ENCODE measurements around the gene MKLN1.

The MKLN1 gene

GRCh38 chr7:131436384-131436783 is 108.7 kb downstream of the MKLN1 start:
- H3K36me3 ChIP-seq (ENCODE audit: control insufficient read depth in 2 of 2, insufficient read depth in 2 of 2, low read length in 2 of 2): peaks cover 0 to 11% of the 10 kb centered on the region in 2 donors
- no peaks in the 10 kb centered on the region for H3K27me3 ChIP-seq (ENCODE audit: control insufficient read depth in 1 of 2, insufficient read depth in 2 of 2, low read length in 2 of 2)
- no peak overlapping the region for H3K4me3 ChIP-seq (ENCODE audit: low read length in 2 of 2)
- H3K9ac ChIP-seq (ENCODE audit: low read length in 2 of 2): no peak overlapping the region
- no peaks in the 10 kb centered on the region for H3K4me1 ChIP-seq (ENCODE audit: control insufficient read depth, insufficient read depth, low read length)
- no peak overlapping the region for H3K27ac ChIP-seq (ENCODE audit: low read length)
- no peaks in the 10 kb centered on the region for H3K9me3 ChIP-seq (ENCODE audit: control insufficient read depth in 2 of 2, low read length in 2 of 2)

GRCh38 chr7:131438969-131439368 is 111.3 kb downstream of the MKLN1 start:
- Histone ChIP-seq H3K9ac (ENCODE audit: low read length in 2 of 2) (no peak overlapping the region), H3K4me3 (ENCODE audit: low read length in 2 of 2) (no peak overlapping the region), H3K4me1 (ENCODE audit: control insufficient read depth, insufficient read depth, low read length) (no peaks in the 10 kb centered on the region), H3K36me3 (ENCODE audit: control insufficient read depth in 2 of 2, insufficient read depth in 2 of 2, low read length in 2 of 2) (peaks cover 2 to 11% of the 10 kb centered on the region in 2 donors), H3K27ac (ENCODE audit: low read length) (no peak overlapping the region), H3K9me3 (ENCODE audit: control insufficient read depth in 2 of 2, low read length in 2 of 2) (no peaks in the 10 kb centered on the region), H3K27me3 (ENCODE audit: control insufficient read depth in 1 of 2, insufficient read depth in 2 of 2, low read length in 2 of 2) (no peaks in the 10 kb centered on the region)

- Histone ChIP-seq H3K4me1 (ENCODE audit: control insufficient read depth, insufficient read depth, low read length) (no peaks in the 10 kb centered on the region), H3K36me3 (ENCODE audit: control insufficient read depth in 2 of 2, insufficient read depth in 2 of 2, low read length in 2 of 2) (peaks cover 2% of the 10 kb centered on the region in 2 donors), H3K9ac (ENCODE audit: low read length in 2 of 2) (no peak overlapping the region), H3K4me3 (ENCODE audit: low read length in 2 of 2) (no peak overlapping the region), H3K27me3 (ENCODE audit: control insufficient read depth in 1 of 2, insufficient read depth in 2 of 2, low read length in 2 of 2) (no peaks in the 10 kb centered on the region), H3K9me3 (ENCODE audit: control insufficient read depth in 2 of 2, low read length in 2 of 2) (no peaks in the 10 kb centered on the region), H3K27ac (ENCODE audit: low read length) (no peak overlapping the region)
Observed at GRCh38 chr7:131443496-131443895, 115.8 kb downstream of the MKLN1 start.

- H3K27me3 ChIP-seq (ENCODE audit: control insufficient read depth in 1 of 2, insufficient read depth in 2 of 2, low read length in 2 of 2): no peaks in the 10 kb centered on the region
- H3K4me3 ChIP-seq (ENCODE audit: low read length in 2 of 2): no peak overlapping the region
- H3K27ac ChIP-seq (ENCODE audit: low read length): no peak overlapping the region
- no peaks in the 10 kb centered on the region for H3K4me1 ChIP-seq (ENCODE audit: control insufficient read depth, insufficient read depth, low read length)
- H3K9me3 ChIP-seq (ENCODE audit: control insufficient read depth in 2 of 2, low read length in 2 of 2): no peaks in the 10 kb centered on the region
- peaks cover 2 to 6% of the 10 kb centered on the region in 2 donors for H3K36me3 ChIP-seq (ENCODE audit: control insufficient read depth in 2 of 2, insufficient read depth in 2 of 2, low read length in 2 of 2)
- H3K9ac ChIP-seq (ENCODE audit: low read length in 2 of 2): no peak overlapping the region
Observed at GRCh38 chr7:131444683-131445082, 117.0 kb downstream of the MKLN1 start.

GRCh38 chr7:131449373-131449902 is 121.8 kb downstream of the MKLN1 start:
- Histone ChIP-seq H3K9ac (ENCODE audit: low read length in 2 of 2) (no peak overlapping the region), H3K27me3 (ENCODE audit: control insufficient read depth in 1 of 2, insufficient read depth in 2 of 2, low read length in 2 of 2) (no peaks in the 10 kb centered on the region), H3K36me3 (ENCODE audit: control insufficient read depth in 2 of 2, insufficient read depth in 2 of 2, low read length in 2 of 2) (peaks cover 0 to 3% of the 10 kb centered on the region in 2 donors), H3K4me1 (ENCODE audit: control insufficient read depth, insufficient read depth, low read length) (no peaks in the 10 kb centered on the region), H3K9me3 (ENCODE audit: control insufficient read depth in 2 of 2, low read length in 2 of 2) (no peaks in the 10 kb centered on the region), H3K27ac (ENCODE audit: low read length) (no peak overlapping the region), H3K4me3 (ENCODE audit: low read length in 2 of 2) (no peak overlapping the region)

GRCh38 chr7:131454498-131454897 is 126.8 kb downstream of the MKLN1 start:
- H3K4me1 ChIP-seq (ENCODE audit: control insufficient read depth, insufficient read depth, low read length): no peaks in the 10 kb centered on the region
- H3K27me3 ChIP-seq (ENCODE audit: control insufficient read depth in 1 of 2, insufficient read depth in 2 of 2, low read length in 2 of 2): no peaks in the 10 kb centered on the region
- H3K36me3 ChIP-seq (ENCODE audit: control insufficient read depth in 2 of 2, insufficient read depth in 2 of 2, low read length in 2 of 2): no peaks in the 10 kb centered on the region
- no peak overlapping the region for H3K4me3 ChIP-seq (ENCODE audit: low read length in 2 of 2)
- H3K9me3 ChIP-seq (ENCODE audit: control insufficient read depth in 2 of 2, low read length in 2 of 2): no peaks in the 10 kb centered on the region
- H3K9ac ChIP-seq (ENCODE audit: low read length in 2 of 2): no peak overlapping the region
- no peak overlapping the region for H3K27ac ChIP-seq (ENCODE audit: low read length)

- no peak overlapping the region for H3K9ac ChIP-seq (ENCODE audit: low read length in 2 of 2)
- H3K27ac ChIP-seq (ENCODE audit: low read length): no peak overlapping the region
Observed at GRCh38 chr7:131455001-131455400, 127.3 kb downstream of the MKLN1 start.

GRCh38 chr7:131455546-131455945 is 127.9 kb downstream of the MKLN1 start:
- Histone ChIP-seq H3K9ac (ENCODE audit: low read length in 2 of 2) (no peak overlapping the region), H3K27ac (ENCODE audit: low read length) (no peak overlapping the region), H3K27me3 (ENCODE audit: control insufficient read depth in 1 of 2, insufficient read depth in 2 of 2, low read length in 2 of 2) (no peaks in the 10 kb centered on the region), H3K36me3 (ENCODE audit: control insufficient read depth in 2 of 2, insufficient read depth in 2 of 2, low read length in 2 of 2) (no peaks in the 10 kb centered on the region), H3K4me3 (ENCODE audit: low read length in 2 of 2) (no peak overlapping the region), H3K4me1 (ENCODE audit: control insufficient read depth, insufficient read depth, low read length) (no peaks in the 10 kb centered on the region), H3K9me3 (ENCODE audit: control insufficient read depth in 2 of 2, low read length in 2 of 2) (no peaks in the 10 kb centered on the region)

More at GRCh38 chr7:131455001-131455400, 127.3 kb downstream of the MKLN1 start:
- Histone ChIP-seq H3K27me3 (ENCODE audit: control insufficient read depth in 1 of 2, insufficient read depth in 2 of 2, low read length in 2 of 2) (no peaks in the 10 kb centered on the region), H3K4me3 (ENCODE audit: low read length in 2 of 2) (no peak overlapping the region), H3K9me3 (ENCODE audit: control insufficient read depth in 2 of 2, low read length in 2 of 2) (no peaks in the 10 kb centered on the region), H3K36me3 (ENCODE audit: control insufficient read depth in 2 of 2, insufficient read depth in 2 of 2, low read length in 2 of 2) (no peaks in the 10 kb centered on the region), H3K4me1 (ENCODE audit: control insufficient read depth, insufficient read depth, low read length) (no peaks in the 10 kb centered on the region)

- no peak overlapping the region for H3K4me3 ChIP-seq (ENCODE audit: low read length in 2 of 2)
- peaks cover 0 to 3% of the 10 kb centered on the region in 2 donors for H3K36me3 ChIP-seq (ENCODE audit: control insufficient read depth in 2 of 2, insufficient read depth in 2 of 2, low read length in 2 of 2)
- no peak overlapping the region for H3K27ac ChIP-seq (ENCODE audit: low read length)
- H3K27me3 ChIP-seq (ENCODE audit: control insufficient read depth in 1 of 2, insufficient read depth in 2 of 2, low read length in 2 of 2): no peaks in the 10 kb centered on the region
- no peak overlapping the region for H3K9ac ChIP-seq (ENCODE audit: low read length in 2 of 2)
- no peaks in the 10 kb centered on the region for H3K4me1 ChIP-seq (ENCODE audit: control insufficient read depth, insufficient read depth, low read length)
- H3K9me3 ChIP-seq (ENCODE audit: control insufficient read depth in 2 of 2, low read length in 2 of 2): no peaks in the 10 kb centered on the region
Observed at GRCh38 chr7:131456338-131456737, 128.7 kb downstream of the MKLN1 start.

- Histone ChIP-seq H3K9ac (ENCODE audit: low read length in 2 of 2) (no peak overlapping the region), H3K36me3 (ENCODE audit: control insufficient read depth in 2 of 2, insufficient read depth in 2 of 2, low read length in 2 of 2) (peaks cover 5% of the 10 kb centered on the region in 2 donors), H3K9me3 (ENCODE audit: control insufficient read depth in 2 of 2, low read length in 2 of 2) (no peaks in the 10 kb centered on the region), H3K4me1 (ENCODE audit: control insufficient read depth, insufficient read depth, low read length) (no peaks in the 10 kb centered on the region), H3K27ac (ENCODE audit: low read length) (no peak overlapping the region), H3K27me3 (ENCODE audit: control insufficient read depth in 1 of 2, insufficient read depth in 2 of 2, low read length in 2 of 2) (no peaks in the 10 kb centered on the region), H3K4me3 (ENCODE audit: low read length in 2 of 2) (no peak overlapping the region)
Observed at GRCh38 chr7:131459256-131459655, 131.6 kb downstream of the MKLN1 start.

- Histone ChIP-seq H3K9me3 (ENCODE audit: control insufficient read depth in 2 of 2, low read length in 2 of 2) (no peaks in the 10 kb centered on the region), H3K27me3 (ENCODE audit: control insufficient read depth in 1 of 2, insufficient read depth in 2 of 2, low read length in 2 of 2) (no peaks in the 10 kb centered on the region), H3K36me3 (ENCODE audit: control insufficient read depth in 2 of 2, insufficient read depth in 2 of 2, low read length in 2 of 2) (peaks cover 8 to 20% of the 10 kb centered on the region in 2 donors), H3K9ac (ENCODE audit: low read length in 2 of 2) (no peak overlapping the region), H3K4me1 (ENCODE audit: control insufficient read depth, insufficient read depth, low read length) (no peaks in the 10 kb centered on the region), H3K4me3 (ENCODE audit: low read length in 2 of 2) (no peak overlapping the region), H3K27ac (ENCODE audit: low read length) (no peak overlapping the region)
Observed at GRCh38 chr7:131462059-131462458, 134.4 kb downstream of the MKLN1 start.
